GM21423 (cell line): Measurements from ENCODE around the gene IRAK2.
"Not testable (repeated sequence)": the region's sequence is repeated elsewhere in the genome, so short reads cannot be mapped to it uniquely, and the experiment has no call there.

Experiments
- ATAC-seq: cut with Tn5 transposase; IDR thresholded peaks from one replicate; pipeline ENCODE4 v1.9.1; 2021; ENCODE audit warnings: mild to moderate bottlenecking, moderate library complexity; ENCODE audit not compliant: unreplicated experiment

Gene IRAK2

GRCh38 chr3:10160346-10160745, 4.4 kb upstream of the IRAK2 start:
- no peak for ATAC-seq

GRCh38 chr3:10160925-10161324, 3.8 kb upstream of the IRAK2 start:
- no peak for ATAC-seq

- no peak for ATAC-seq
These were observed 2.5 kb upstream of the IRAK2 start for GRCh38 chr3:10162185-10162584.

GRCh38 chr3:10164201-10164545, 546 bp upstream of the IRAK2 start:
- ATAC-seq: not testable (repeated sequence)

- no peak for ATAC-seq
These were observed 1.5 kb downstream of the IRAK2 start for GRCh38 chr3:10166213-10166604.

GRCh38 chr3:10169000-10169496, 4.3 kb downstream of the IRAK2 start:
- ATAC-seq: no peak

GRCh38 chr3:10170915-10171478, 6.3 kb downstream of the IRAK2 start:
- no peak for ATAC-seq

- no peak for ATAC-seq
These were observed 8.6 kb downstream of the IRAK2 start for GRCh38 chr3:10173095-10173925.

- ATAC-seq: no peak
These were observed 9.3 kb downstream of the IRAK2 start for GRCh38 chr3:10173926-10174435.

GRCh38 chr3:10175334-10175733, 10.6 kb downstream of the IRAK2 start:
- not testable (repeated sequence) for ATAC-seq

- ATAC-seq: not testable (repeated sequence)
These were observed 11.4 kb downstream of the IRAK2 start for GRCh38 chr3:10176150-10176549.

GRCh38 chr3:10177737-10178136, 13.0 kb downstream of the IRAK2 start:
- no peak for ATAC-seq

- ATAC-seq: no peak
These were observed 14.2 kb downstream of the IRAK2 start for GRCh38 chr3:10178892-10179291.

- no peak for ATAC-seq
These were observed 15.6 kb downstream of the IRAK2 start for GRCh38 chr3:10180289-10180688.

GRCh38 chr3:10180738-10181295, 16.1 kb downstream of the IRAK2 start:
- ATAC-seq: no peak

GRCh38 chr3:10182950-10183349, 18.2 kb downstream of the IRAK2 start:
- ATAC-seq: no peak

- ATAC-seq: no peak
These were observed 19.5 kb downstream of the IRAK2 start for GRCh38 chr3:10184250-10184649.

- no peak for ATAC-seq
These were observed 21.4 kb downstream of the IRAK2 start for GRCh38 chr3:10185804-10186762.

GRCh38 chr3:10187290-10187876, 22.7 kb downstream of the IRAK2 start:
- no peak for ATAC-seq

- ATAC-seq: no peak
These were observed 23.2 kb downstream of the IRAK2 start for GRCh38 chr3:10187944-10188343.
